HepG2 (cell line): Measurements from ENCODE around the gene EPHA2. TPM values are rescaled to one million over a fixed set of nuclear protein-coding genes. Genes with fewer than 3 reads are reported as not detected.
A peak's percentile ranks its signal among the peaks of the same experiment; 100 is the strongest.

ENCODE experiments used
- ARID2 ChIP-seq: sonication (generic); formaldehyde crosslinking; IDR thresholded peaks from 2 replicates; pipeline ENCODE4 v1.8.1; 2022; ENCODE audit warnings: mild to moderate bottlenecking, missing genetic modification reagents, borderline replicate concordance
- ATF7-NPFF ChIP-seq: sonication (generic); formaldehyde crosslinking; IDR thresholded peaks from 2 replicates; pipeline ENCODE4 v1.8.1; 2023; ENCODE audit warnings: mild to moderate bottlenecking, low read depth, missing genetic modification reagents, moderate library complexity
- CHCHD3 ChIP-seq: sonication (generic); formaldehyde crosslinking; IDR thresholded peaks from 2 replicates; pipeline ENCODE4 v1.8.0; 2022; ENCODE audit warnings: mild to moderate bottlenecking, missing genetic modification reagents, moderate library complexity
- CREM ChIP-seq, 2 experiments: sonication (generic) in 1 of 2; formaldehyde crosslinking in 1 of 2; IDR thresholded peaks; 2 replicates each; pipeline versions ENCODE4 v1.4.0 to v1.6.1; 2016 to 2020; ENCODE audit warnings: antibody characterized with exemption in 1 of 2, mild to moderate bottlenecking in 1 of 2, missing genetic modification reagents in 1 of 2
- GATAD2A ChIP-seq: IDR thresholded peaks from 2 replicates; pipeline ENCODE4 v1.6.1; 2016
- HNRNPL ChIP-seq: fragments of 200-400 bp; formaldehyde crosslinking; IDR thresholded peaks from 2 replicates; pipeline ENCODE4 v1.6.1; 2017; ENCODE audit warnings: mild to moderate bottlenecking, low read depth, low read length
- ISX ChIP-seq: sonication (generic); formaldehyde crosslinking; conservative IDR thresholded peaks from 2 replicates; pipeline ENCODE4 v1.5.0; 2020; ENCODE audit warnings: missing genetic modification reagents
- JUNB ChIP-seq: sonication (generic); formaldehyde crosslinking; IDR thresholded peaks from 2 replicates; pipeline ENCODE4 v1.8.0; 2022; ENCODE audit warnings: missing genetic modification reagents, mild to moderate bottlenecking, borderline replicate concordance
- KDM4B ChIP-seq: sonication (generic); formaldehyde crosslinking; IDR thresholded peaks from 2 replicates; pipeline ENCODE4 v1.4.0; 2020; ENCODE audit warnings: missing genetic modification reagents
- MEF2D ChIP-seq: sonication (generic); formaldehyde crosslinking; IDR thresholded peaks from 2 replicates; pipeline ENCODE4 v1.5.1; 2020; ENCODE audit warnings: mild to moderate bottlenecking, missing genetic modification reagents
- MTF2 ChIP-seq: sonication (generic); formaldehyde crosslinking; IDR thresholded peaks from 2 replicates; pipeline ENCODE4 v1.5.0; 2020; ENCODE audit warnings: missing genetic modification reagents, borderline replicate concordance
- MYC ChIP-seq: sonication (generic); formaldehyde crosslinking; IDR thresholded peaks from 2 replicates; pipeline ENCODE4 v1.9.0; 2021; ENCODE audit warnings: missing genetic modification reagents, borderline replicate concordance
- RBM22 ChIP-seq: fragments of 200-400 bp; formaldehyde crosslinking; optimal IDR thresholded peaks from 2 replicates; pipeline ENCODE3; 2017; ENCODE audit warnings: mild to moderate bottlenecking, low read length, moderate library complexity
- SNAI1 ChIP-seq: sonication (generic); formaldehyde crosslinking; IDR thresholded peaks from 2 replicates; pipeline ENCODE4 v1.5.0; 2020; ENCODE audit warnings: mild to moderate bottlenecking, missing genetic modification reagents, borderline replicate concordance
- SRSF1 ChIP-seq: fragments of 200-400 bp; formaldehyde crosslinking; optimal IDR thresholded peaks from 2 replicates; pipeline ENCODE3; 2017; ENCODE audit warnings: mild to moderate bottlenecking, low read depth, low read length, moderate library complexity
- TAF15 ChIP-seq: fragments of 200-400 bp; formaldehyde crosslinking; IDR thresholded peaks from one replicate; pipeline ENCODE4 v1.6.1; 2018; ENCODE audit warnings: mild to moderate bottlenecking, low read depth, low read length; ENCODE audit not compliant: poor library complexity, severe bottlenecking
- TARDBP ChIP-seq: sonication (generic); formaldehyde crosslinking; IDR thresholded peaks from 2 replicates; pipeline ENCODE4 v1.8.0; 2022; ENCODE audit warnings: mild to moderate bottlenecking, missing genetic modification reagents
- TOPORS ChIP-seq: sonication (generic); formaldehyde crosslinking; IDR thresholded peaks from 2 replicates; pipeline ENCODE4 v1.8.0; 2023; ENCODE audit warnings: mild to moderate bottlenecking, missing genetic modification reagents
- TP53 ChIP-seq: sonication (generic); formaldehyde crosslinking; conservative IDR thresholded peaks from 2 replicates; pipeline ENCODE4 v1.4.0; 2020; ENCODE audit warnings: missing genetic modification reagents
- YEATS2 ChIP-seq: sonication (generic); formaldehyde crosslinking; IDR thresholded peaks from 2 replicates; pipeline ENCODE4 v1.4.0; 2020; ENCODE audit warnings: missing genetic modification reagents, borderline replicate concordance
- ZNF274 ChIP-seq: sonication (generic); formaldehyde crosslinking; IDR thresholded peaks from 2 replicates; pipeline ENCODE4 v1.5.1; 2020; ENCODE audit warnings: mild to moderate bottlenecking, missing genetic modification reagents
- ZNF280D ChIP-seq: sonication (generic); formaldehyde crosslinking; IDR thresholded peaks from 2 replicates; pipeline ENCODE4 v1.5.1; 2020; ENCODE audit warnings: mild to moderate bottlenecking, missing genetic modification reagents
- ZNF446 ChIP-seq: sonication (generic); formaldehyde crosslinking; IDR thresholded peaks from 2 replicates; pipeline ENCODE4 v1.5.0; 2020; ENCODE audit warnings: mild to moderate bottlenecking, missing genetic modification reagents
- ZNF460 ChIP-seq: sonication (generic); formaldehyde crosslinking; IDR thresholded peaks from 2 replicates; pipeline ENCODE4 v1.5.1; 2020; ENCODE audit warnings: missing genetic modification reagents, mild to moderate bottlenecking, borderline replicate concordance
- ZNF543 ChIP-seq: sonication (generic); formaldehyde crosslinking; IDR thresholded peaks from 2 replicates; pipeline ENCODE4 v1.4.0; 2020; ENCODE audit warnings: mild to moderate bottlenecking, missing genetic modification reagents
- ZNF652 ChIP-seq: IDR thresholded peaks from 2 replicates; pipeline ENCODE4 v1.6.1; 2016; ENCODE audit warnings: low read depth, borderline replicate concordance
- ZNF776 ChIP-seq: sonication (generic); formaldehyde crosslinking; IDR thresholded peaks from 2 replicates; pipeline ENCODE4 v1.4.0; 2020; ENCODE audit warnings: mild to moderate bottlenecking, missing genetic modification reagents
- polyA plus RNA-seq, 8 experiments: library from polyadenylated mRNA; depleted of rRNA in 3 of 8; stranded (reverse) in 7 of 8; unstranded in 1 of 8; fragments of >200 nt; fragmentation: Illumina TruSeq in 4 of 8; extraction: Trizol in 4 of 8; gene quantifications; 2 replicates each; pipeline versions ENCODE4 v1.2.1 to v1.2.3, GENCODE V29; 2011 to 2016; ENCODE audit warnings: low read depth in 4 of 8, missing spikeins in 1 of 8, mixed read lengths in 1 of 8; ENCODE audit not compliant: insufficient read depth in 1 of 8
- total RNA-seq, 5 experiments: library from RNA; depleted of rRNA; stranded (reverse); fragments of >200 nt; fragmentation: Illumina TruSeq; extraction: Trizol; gene quantifications; 2 replicates each; pipeline ENCODE4 v1.2.3, GENCODE V29; 2016; ENCODE audit warnings: low read depth in 1 of 5
- TF ChIP-seq, protein P1 (sequence below): sonication (generic); formaldehyde crosslinking; conservative IDR thresholded peaks from 2 replicates; pipeline ENCODE4 v1.4.0; 2020; ENCODE audit warnings: missing genetic modification reagents

Gene EPHA2
- total and polyA plus RNA-seq, 2 of the 13 experiments (the other 11 are each of a cell fraction or from before 2014, with no cell fraction given): 33.6 to 53.6 TPM

DNA sequence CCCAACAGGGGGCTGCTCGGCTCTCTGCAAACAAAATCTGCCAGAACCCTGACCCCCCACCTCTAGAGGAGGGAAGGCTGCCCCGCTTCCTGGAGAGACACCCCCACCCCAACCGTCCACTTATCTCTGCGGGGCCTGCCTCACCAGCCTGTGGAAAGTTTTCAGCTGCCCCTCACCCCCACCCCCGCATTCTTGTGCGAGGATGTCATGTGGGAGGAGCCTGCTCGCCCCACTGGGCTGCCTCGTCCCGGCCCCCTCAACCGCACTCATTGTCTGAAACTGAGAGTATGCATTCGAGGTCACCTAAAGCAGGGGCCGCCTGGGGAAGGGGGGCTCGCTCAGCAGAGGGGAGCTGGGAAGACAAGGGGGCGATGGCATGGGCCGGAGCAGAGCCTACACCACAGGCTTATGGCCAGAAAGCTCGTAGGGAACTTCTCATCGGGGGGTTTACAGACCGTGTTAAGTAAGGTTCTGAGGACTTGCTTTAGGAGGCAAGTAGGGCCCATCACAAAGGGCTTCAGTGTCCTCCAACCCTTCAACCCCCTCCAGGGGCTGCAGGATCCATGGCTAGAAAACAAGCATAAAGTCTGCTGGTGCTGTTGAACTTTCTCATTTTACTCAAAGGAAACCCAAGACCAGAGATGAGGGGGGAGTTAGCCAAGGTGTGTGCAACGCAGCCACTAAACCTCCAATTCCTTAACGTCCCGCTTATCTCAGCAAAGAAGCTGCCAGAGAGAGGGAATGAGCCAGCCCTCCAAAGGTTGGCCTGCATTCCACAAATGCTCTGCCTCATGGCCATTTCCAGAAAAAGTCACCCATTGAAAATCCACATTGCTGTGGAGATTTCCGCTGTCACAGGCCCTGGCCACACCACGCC, 9.4 kb downstream of the EPHA2 start (continued):
- TF ChIP-seq ZNF274 (CRISPR knock-in tag) (no peak), YEATS2 (no peak), TARDBP (CRISPR knock-in tag) (peak; percentile 89), ZNF460 (CRISPR knock-in tag) (no peak), ISX (CRISPR knock-in tag) (no peak), MEF2D (CRISPR knock-in tag) (0 out of 2 replicates have a peak, but pooled peaks have one; percentile 28), ZNF280D (no peak), CHCHD3 (CRISPR knock-in tag) (no peak), ZNF543 (CRISPR knock-in tag) (no peak), HNRNPL (peak; percentile 76; the same call in 1 of the 2 replicates), MYC (CRISPR knock-in tag) (no peak), ZNF652 (CRISPR knock-in tag) (peak; percentile 30; the same call in 1 of the 2 replicates), JUNB (peak; percentile 55; the same call in 1 of the 2 replicates), CREM (IDR thresholded peaks at IDR 0.05) (peak; percentile 45; the same call in 1 of the 2 replicates), CREM (CRISPR knock-in tag; IDR thresholded peaks at IDR 0.05) (no peak), MTF2 (CRISPR knock-in tag) (no peak), RBM22 (no peak), TP53 (CRISPR knock-in tag) (no peak), ATF7-NPFF (no peak), ARID2 (CRISPR knock-in tag) (no peak), SNAI1 (CRISPR knock-in tag) (no peak), ZNF776 (CRISPR knock-in tag) (no peak), TOPORS (CRISPR knock-in tag) (no peak; the same call in 1 of the 2 replicates), GATAD2A (peak; percentile 50), TAF15 (no peak), ZNF446 (CRISPR knock-in tag) (no peak), SRSF1 (peak; percentile 79), KDM4B (CRISPR knock-in tag) (no peak)
- TF ChIP-seq, protein P1, sequence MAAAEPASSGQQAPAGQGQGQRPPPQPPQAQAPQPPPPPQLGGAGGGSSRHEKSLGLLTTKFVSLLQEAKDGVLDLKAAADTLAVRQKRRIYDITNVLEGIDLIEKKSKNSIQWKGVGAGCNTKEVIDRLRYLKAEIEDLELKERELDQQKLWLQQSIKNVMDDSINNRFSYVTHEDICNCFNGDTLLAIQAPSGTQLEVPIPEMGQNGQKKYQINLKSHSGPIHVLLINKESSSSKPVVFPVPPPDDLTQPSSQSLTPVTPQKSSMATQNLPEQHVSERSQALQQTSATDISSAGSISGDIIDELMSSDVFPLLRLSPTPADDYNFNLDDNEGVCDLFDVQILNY (CRISPR knock-in tag): no peak
